HG03103 (cell line): ENCODE data around the gene IP6K2.

ENCODE experiments used
- ATAC-seq: cut with Tn5 transposase; IDR thresholded peaks from one replicate; pipeline ENCODE4 v1.9.1; 2021; ENCODE audit warnings: low read depth; ENCODE audit not compliant: unreplicated experiment

The IP6K2 gene

DNA sequence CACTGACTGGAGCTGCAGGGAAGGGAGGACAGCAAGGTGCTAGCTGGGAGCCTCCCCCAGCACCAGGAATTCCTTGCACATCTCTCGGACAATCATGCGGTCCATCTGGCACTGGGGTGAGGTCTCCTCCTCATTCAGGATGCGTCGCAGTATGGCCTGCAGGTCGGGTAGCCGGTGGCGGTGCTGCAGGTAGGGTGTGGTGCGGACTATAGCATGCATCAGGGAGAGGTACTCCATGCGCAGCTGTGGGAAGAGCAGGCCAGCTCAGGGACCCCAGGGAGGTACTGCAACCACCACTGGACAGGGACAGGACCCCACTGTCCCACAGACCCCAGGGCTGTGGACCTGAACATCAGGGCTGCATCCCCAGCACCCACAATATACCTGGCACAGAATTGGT, 42.5 kb downstream of the IP6K2 start:
- no peak for ATAC-seq

DNA sequence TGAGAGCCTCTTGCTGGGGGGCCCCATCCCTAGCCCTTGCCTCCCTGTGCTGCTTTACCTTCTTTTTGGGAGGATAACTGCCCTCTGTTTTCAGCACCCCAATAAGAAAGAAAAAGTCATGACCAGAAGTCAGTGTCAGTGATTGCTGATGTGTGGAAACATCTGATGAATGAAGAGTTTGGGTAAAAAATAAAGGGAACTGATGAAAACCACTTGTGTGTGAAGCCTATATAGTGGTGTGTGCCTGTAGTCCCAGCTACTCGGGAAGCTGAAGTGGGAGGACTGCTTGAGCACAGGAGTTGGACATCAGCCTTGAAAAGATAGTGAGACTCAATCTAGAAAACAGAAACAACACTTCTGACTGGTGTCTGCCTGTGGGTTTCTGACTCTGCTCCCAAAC, 44.5 kb downstream of the IP6K2 start:
- ATAC-seq: no peak

DNA sequence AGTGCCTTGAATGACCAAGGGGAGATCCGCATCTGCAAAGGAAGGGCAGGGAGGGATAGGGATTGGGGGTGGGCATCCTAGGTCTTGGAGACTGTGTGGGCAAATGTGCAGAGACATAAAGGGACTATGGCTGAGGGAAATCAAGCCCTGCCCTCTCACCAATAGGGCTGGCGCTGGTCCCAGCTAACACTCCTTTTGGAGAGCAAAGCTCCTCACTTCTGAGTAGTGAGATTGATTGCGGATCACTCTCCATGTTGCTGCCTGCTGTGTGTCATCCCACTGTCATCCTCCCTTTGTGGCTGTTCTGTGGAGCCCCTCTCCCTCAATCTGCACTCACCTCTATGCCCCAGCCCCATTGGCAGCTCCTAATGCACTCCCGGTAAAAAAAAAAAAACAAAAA, 52.1 kb downstream of the IP6K2 start:
- no peak for ATAC-seq

DNA sequence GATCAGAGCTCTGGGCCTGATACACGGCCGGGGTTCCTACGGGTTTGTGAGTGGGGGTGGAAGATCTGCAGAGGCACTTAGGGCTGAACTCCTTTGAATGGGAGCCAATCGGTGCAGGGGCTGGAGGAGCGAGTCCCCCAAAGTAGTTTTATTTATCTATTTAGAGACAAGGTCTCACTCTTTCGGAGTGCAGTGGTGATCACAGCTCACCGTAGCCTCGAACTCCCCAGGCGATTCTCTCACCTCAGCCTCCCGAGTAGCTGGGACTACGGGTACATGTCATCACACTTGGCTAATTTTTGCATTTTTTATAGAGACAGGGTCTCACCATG, 52.7 kb downstream of the IP6K2 start:
- ATAC-seq: no peak

DNA sequence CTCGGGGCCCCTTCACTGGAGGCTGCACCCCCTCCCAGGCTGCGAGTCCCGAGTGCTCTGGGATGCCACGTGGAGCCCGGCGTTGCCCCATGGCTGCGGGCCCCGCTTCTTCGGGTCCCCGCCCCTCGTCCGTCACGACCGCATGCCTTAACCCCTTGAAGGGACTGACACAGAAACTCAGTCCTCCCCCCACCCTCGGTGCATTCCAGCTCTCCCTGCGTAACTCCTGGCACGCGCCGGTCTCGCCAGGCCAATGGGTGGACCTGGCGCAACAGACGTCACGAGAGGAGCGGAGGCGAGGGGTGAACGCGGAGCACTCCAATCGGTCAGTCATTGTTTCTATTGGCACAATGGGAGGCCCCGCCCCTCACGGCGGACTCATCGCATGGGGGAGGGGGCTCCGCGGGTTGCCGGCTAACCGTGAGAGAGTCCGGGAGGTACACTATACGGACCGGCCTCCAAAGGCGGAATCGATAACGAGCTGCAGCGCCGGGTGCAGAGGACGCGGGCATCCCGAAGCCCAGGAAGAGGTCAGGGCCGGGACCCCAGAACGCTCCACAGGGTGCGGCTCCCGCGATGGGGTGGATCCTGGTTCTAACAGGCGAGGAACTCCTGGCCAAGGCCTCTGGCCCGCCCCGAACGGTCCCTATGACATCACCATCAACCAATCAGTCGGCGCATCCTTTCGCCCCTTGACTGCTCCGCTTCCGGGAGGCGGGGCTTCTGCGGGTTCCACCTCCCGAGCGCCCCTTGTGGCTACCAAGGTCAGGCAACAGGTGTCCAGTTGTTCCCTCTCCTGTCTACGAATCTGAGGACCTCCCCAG, 53.3 kb downstream of the IP6K2 start:
- ATAC-seq: peak; percentile 73

DNA sequence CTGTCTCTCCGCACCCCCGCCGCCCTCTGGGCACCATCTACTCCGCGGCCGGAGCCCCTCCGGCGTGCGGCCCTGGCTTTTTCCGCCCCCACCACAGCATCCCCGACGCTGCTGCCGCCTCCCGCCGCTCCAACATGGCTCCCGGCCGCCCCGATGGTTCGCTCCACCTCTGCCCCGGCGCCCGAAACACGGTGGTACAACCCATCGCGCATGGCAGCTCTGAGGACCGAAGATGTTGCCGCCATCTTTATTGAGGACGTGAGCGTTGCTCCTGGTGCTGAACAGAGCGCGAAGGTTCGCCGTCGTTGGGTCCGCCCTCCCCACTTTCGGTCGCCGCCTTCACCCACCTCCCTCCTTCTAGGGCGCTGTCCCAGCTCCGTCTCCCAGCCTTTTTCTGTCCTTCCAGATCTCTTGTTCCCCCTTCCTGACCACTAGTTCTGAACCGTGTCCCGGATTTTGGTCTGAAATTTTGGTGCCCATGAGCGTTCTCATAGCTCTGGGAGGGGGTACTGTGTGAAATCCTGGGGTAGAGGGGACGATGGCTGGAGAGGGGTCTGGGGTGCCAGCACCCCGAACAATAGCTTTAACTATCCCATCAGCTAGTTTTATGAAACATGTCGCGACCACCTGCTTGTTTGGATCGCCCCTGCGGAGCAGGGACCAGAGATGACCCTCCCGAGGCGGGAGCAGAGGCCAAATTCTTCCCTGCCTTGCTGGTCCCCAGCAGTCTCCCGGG, 54.1 kb downstream of the IP6K2 start, which contains the start of gene CELSR3:
Gene CELSR3 (minus strand): TSS at position 134 of the 736 bp plus-strand sequence. CDS start 252 bp downstream, outside the sequence.
- no peak for ATAC-seq

DNA sequence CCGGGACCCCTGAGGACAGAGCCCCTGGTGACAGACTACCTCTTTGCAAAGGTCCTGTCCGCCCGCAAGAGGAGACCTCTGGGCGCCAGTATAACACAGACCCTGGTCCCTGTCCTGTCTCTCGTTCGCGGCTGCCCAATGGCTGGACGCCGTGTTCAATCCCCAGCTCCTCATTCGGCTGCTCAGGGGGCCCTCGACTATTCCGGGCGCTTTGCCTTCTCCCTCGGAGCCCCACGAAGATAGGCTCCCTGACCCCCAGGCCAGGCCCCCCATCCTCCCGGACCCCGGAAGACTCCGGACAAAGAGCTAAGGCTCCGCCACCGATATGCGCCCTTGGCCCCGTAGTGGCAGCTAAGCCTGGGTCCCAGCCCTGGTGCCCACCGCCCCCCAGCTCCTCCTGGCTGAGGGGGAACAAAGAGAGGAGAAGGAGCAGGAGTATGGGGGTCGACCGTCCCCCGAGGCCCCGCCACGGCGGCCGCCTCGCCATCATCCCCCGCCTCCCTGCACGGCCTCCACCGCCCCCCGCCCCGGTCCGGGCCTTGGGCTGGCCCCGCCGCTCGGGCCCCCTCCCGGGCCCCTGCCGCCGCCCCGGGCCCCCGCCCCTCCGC, 54.8 kb downstream of the IP6K2 start:
- ATAC-seq: no peak

DNA sequence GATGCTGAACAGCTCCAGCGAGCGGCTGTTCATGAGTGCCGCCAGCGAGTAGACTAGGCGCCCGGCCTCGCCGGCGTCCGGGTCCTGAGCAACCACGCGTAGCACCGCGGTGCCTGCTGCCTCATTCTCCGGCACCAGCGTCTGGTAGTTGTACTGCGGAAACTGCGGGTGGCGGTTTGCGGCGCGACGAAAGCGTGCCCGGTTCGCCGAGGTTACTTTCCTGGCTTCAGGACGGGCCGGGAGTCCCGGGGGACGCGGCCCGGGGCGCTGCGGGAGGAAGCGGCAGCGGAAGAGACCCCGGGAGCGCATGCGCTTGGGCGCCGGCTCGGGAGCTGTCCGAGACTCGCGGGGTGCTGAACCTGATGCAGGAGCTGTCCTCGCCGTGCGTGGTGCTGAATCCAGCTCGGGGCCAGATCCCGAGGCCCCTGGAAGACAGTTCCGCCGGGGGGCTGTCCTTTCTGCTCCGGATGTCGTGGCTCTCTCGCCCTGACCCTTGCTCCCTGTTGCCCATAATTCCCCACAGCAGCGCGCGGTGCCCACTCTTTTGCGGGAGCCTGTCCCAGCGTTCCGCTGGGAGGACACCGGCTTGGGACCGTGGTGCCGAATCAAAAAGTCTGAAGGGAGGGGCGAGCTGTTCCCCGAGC, 55.4 kb downstream of the IP6K2 start:
- no peak for ATAC-seq

DNA sequence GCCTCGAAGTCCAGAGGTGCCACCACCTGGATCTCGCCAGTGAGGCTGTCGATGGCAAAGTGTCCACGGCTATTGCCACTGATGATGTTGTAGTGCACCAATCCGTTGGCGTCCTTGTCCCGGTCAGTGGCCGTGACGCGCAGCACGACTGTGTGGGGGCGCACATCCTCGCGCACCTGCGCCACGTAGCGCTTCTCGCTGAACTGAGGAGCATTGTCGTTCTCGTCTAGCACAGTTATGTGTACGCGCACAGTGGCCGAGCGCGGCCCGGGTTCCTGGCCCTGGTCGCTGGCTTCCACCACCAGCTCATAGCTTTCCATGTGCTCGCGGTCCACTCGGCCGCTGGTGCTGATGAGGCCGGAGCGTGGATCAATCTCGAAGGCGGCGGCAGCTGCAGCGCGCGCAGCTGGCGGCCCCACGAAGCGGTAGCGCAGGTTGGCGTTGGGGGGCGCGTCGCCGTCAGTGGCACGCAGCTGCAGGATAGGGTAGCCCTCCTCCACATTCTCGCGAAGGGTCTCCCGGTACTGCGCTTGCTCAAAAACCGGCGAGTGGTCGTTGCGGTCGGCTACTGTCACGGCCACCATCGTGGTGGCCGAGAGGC, 56.1 kb downstream of the IP6K2 start:
- no peak for ATAC-seq

DNA sequence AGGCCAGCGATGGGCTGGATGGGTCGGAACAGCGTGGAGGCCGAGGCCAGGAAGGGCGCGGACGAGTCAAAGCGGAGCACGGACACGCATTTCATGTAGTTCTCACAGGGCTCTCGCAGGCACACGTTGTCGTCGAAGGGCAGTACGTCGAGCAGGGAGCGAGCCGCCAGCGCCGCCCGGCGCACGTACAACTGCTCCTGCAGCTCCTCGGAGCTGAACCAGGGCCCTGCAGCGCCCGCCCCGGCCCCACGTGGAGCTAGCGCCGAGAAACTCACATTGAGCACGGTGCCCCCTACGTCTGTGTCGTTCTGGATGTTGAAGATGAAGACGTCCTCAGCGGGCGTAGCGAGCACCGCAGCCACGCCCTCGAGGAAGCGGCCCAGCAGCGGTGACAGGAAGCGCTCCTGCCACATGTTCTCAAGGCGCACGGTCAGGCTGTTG, 60.2 kb downstream of the IP6K2 start:
- no peak for ATAC-seq

DNA sequence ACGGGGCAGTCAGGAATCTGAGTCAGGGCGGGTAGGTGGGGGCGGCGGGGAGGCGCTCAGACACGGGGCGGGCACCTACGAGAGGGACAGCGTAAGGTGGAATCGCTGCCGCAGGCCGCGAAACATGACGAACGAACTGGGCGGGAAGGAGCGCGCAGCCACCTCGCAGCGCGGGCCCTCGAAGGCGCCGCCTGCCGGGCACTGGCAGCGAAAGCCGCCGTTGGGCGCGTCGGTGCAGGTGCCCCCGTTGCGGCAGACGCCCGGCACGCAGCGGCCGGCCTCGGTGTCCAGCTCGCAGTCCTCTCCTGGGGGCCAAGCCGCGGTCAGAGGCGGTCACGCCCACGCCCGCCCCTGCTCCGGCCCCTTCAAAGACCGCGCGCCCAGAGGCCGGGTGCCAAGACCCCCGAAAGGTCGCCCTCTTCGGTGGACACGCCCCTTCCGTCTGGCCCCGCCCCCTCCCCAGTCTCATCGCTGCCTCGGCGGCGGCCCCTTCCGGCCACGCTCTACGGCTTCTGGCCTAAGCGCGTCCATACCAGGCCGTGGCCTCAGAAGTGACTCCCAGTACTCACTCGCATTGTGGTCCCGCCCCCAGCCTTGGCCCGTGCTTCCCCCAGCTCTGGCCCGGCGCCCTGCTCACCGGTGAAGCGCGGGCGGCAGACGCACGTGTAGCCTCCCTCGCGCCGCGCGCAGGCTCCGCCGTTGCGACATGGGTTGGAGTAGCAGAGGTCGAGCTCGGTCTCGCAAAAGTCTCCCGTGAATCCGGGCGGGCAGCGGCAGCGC, 60.8 kb downstream of the IP6K2 start:
- ATAC-seq: peak; percentile 47

DNA sequence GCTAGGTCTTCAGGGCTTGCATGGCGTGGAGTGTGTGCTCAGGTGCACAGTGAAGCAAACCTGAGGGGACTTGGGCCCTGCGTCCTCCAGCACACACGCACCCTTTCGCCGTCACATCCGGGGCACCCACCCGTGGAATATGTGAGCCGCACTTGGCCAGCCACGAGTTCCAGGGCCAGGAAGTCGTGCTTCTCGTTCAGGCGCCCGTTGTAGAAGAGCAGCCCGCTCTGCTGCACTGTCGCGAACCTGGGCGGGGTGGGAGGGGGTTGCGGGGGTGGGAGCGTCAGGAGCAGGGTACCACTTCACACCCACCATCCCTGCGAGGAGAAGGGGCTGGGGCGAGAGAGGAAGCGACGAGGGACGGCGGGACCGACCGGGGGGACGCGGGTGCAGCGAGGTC, 61.4 kb downstream of the IP6K2 start:
- no peak for ATAC-seq

DNA sequence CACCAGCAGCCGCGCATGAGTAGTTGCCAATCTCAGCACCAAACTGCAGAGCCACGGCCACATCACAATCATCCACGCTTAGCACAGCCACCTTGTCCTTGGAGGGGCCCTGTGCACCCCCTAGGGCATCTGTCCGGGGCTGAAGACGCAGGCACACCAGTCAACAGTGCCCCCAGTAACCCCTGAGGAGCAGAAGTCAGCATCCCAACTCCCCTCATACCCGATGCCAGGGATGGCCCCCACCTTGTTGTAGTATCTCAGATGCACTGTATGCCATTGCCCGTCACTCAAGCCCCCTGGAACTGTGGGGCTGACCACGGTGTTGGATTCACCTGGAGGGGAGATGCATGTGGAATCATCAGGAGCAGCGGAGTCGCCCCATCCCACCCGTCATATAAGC, 62.0 kb downstream of the IP6K2 start:
- no peak for ATAC-seq

DNA sequence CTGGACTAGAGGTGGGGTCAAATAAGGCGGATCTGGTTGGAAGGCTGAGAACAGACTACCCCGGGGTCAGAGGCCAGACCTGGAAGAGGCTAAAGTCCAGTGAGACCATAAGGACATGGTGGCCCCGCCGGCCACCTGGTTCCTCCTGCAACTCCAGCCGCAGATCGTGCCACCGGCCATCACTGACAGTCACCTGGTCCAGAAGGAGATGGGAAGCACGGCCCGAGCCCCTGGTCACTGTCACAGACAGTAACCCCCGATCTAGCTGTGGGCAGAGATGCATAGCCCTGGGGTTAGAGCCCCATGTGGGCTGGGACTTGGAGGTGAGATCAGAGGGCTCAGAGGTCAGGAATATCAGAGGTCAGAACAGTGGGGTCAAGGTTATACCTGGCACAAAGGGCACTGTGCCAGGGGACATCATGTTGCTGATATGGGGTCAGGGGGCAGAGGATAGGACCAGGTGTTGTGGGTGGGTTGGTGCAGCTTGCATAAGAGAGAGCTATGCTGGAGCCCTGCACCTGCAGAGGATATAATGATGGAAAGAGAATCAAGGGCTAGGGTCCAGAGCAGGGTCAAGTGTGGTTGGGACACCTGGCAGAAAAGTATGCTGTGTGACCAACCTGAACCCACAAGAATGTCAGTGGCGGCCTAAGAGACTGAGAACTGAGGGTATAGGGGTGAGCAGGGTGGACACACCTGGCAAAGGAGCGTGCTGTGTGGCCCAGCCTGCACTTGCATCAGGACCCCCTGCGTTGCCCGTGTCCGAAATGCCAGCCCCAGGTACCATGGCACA, 63.9 kb downstream of the IP6K2 start:
- no peak for ATAC-seq

DNA sequence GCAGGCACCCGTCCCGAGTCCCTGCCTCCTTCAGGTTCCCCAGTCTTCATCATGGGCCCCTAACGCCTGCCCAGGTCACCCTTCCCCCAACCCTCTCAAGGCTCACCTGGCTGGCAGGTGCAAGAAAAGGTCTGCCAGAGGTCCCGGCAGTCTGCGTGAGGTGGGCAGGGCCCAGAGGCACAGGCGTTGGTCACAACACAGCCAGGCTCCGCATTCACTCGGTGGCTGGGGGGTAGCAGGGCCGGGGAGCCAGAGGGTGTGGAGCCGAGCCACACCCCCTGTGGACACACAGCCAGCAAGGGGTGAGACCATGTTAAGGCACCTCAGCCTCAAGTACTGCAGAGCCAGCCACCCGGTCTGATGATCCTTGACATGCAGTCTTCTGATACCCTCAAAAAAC, 65.2 kb downstream of the IP6K2 start:
- no peak for ATAC-seq

DNA sequence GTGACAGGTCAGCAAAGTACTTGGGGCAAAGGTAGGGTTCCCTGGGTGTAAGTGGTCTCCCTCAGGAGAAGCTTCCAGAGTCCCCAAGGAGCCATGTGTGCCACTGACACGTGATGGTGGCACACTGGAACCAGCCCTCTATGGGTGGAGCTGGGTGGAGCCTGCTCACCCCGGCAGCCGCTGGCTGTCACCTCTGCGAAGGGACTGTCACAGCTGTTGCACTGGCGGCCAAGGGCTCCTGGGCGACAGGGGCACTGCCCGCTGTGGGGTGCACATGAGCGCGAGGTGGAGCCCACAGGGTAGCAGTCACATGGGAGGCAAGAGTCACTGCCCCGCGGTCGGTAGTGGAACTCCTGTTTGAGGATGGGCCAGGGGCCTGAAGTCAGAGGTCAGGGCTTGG, 66.3 kb downstream of the IP6K2 start:
- ATAC-seq: no peak

DNA sequence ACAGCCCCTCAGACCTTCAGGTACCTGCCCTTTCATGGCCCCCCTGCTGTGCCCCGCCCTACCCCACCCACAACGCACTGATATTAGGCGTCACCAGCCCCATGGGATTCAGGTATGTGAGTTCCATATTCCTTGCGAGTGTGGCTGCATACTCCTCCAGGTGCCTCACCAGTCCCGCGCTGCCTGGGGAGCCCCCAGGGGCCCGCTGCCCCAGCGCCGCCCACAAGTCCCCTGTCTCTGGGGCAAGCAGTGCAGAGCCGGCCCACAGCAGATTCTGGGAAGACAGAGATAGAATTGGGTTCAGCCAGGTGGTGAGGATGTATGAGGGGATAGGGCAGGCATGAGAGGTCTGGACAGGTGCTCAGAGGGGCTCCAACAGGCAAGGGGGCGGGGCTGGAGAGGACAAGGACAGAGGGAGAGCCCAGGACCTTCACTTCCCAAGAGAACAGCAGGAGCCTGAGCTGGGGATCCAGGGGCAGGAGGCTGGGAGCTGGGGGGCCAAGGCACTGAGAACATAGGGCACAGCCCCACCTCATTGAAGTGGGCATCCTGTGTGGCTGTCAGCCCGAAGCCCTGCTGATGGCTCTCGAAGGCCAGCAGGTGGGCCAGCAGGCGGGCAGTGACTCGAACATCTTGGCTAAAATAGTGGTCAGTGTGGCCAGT, 68.7 kb downstream of the IP6K2 start:
- no peak for ATAC-seq

DNA sequence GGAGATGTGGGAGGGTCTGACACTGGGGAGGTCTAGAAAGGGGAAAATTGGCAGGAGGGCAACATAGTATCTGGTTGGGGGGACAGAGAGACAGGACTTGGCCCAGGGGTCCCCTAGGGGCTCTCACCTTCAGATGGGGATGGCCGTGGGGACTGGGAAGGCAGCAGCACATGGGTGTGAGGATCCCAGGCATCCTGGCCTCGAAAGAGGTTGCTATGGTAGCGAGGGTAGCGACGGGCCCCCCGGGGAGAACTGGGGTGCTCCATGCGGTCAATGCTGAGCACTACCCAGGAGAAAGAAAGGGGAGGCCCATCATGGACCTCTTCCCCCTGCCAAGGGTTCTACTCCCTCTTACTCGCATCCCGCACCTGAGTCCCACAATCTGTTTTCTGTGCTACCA, 69.3 kb downstream of the IP6K2 start:
- ATAC-seq: no peak
